ENCODE measurements around the gene PLCH1.

PLCH1 gene

GRCh38 chr3:155550391-155550790 is 194.5 kb downstream of the PLCH1 start:
- TF ChIP-seq CTCF (IDR thresholded peaks at IDR 0.05; ENCODE audit: low read depth, low read length), result no peak
- no peak overlapping the region for H3K4me3 ChIP-seq (ENCODE audit: low read depth, low read length)

DNA sequence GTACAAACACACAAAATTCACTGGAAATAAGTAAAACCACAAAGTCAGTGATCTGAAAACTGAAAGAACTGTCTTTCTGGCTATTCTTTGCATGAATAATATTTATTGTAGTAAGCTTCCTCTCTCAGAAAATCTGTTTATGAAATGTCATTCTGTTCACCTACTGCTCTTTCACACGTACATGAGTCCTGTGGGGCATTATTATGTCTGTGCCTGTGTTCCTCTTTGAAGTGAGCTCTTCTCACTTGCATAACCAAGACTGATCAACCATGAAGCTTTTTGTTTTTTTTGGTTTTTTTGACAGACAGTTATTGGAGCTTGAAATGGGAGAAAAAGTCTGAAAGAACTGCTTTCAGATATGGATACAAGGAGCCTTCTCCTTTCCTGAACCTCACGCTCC is 195.8 kb downstream of the PLCH1 start:
- no peak for TF ChIP-seq CTCF (IDR thresholded peaks at IDR 0.05; ENCODE audit: low read depth, low read length)
- no peak overlapping the region for H3K4me3 ChIP-seq (ENCODE audit: low read depth, low read length)

DNA sequence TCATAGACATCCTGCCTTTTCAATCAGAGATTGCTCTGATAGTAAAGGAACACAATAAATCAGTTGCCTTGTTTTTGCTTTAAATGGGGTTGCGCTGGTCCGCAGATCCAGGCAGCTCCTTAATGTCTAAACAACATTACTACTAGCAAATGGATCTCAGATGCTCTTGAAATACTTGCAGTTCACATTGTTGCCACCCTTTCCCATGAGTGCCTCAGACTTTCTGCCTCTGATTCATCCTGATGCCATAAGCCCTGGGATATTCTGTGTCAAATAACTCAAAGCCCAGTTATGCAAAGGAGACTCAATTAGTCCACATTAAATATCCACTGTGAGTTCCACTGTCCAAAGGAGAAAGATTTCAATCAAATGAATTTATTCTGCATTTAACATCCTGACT is 196.7 kb downstream of the PLCH1 start:
- no peak overlapping the region for H3K4me3 ChIP-seq (ENCODE audit: low read depth, low read length)
- no peak for TF ChIP-seq CTCF (IDR thresholded peaks at IDR 0.05; ENCODE audit: low read depth, low read length)

- no peak overlapping the region for H3K4me3 ChIP-seq (ENCODE audit: low read depth, low read length)
- TF ChIP-seq CTCF (IDR thresholded peaks at IDR 0.05; ENCODE audit: low read depth, low read length), result no peak
Observed at GRCh38 chr3:155535098-155535497, 209.8 kb downstream of the PLCH1 start.

GRCh38 chr3:155528579-155528978 is 216.3 kb downstream of the PLCH1 start:
- H3K4me3 ChIP-seq (ENCODE audit: low read depth, low read length), result no peak overlapping the region
- no peak for TF ChIP-seq CTCF (IDR thresholded peaks at IDR 0.05; ENCODE audit: low read depth, low read length)

DNA sequence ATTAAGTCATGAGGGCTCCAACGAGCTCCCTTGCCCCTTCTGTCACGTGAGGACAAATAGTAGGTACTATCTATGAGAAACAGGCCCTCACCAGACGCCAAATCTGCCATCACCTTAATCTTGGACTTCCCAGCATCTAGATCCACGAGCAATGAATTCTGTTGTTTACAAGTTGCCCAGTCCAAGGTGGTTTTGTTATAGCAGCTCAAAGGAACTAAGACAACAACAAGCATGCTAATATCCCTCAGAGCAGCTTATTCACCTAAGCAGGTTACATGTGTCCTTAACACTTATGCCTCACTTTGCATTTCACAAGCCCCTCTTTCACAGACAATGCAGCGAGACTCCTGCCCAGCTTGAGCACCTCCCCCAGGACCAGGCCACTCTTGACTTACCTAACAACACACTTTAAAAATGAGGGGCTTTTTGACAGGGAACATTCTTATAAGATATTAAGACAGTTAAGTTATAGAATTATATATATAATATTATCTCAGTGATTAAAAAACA is 219.5 kb downstream of the PLCH1 start:
- no peak for TF ChIP-seq CTCF (IDR thresholded peaks at IDR 0.05; ENCODE audit: low read depth, low read length)
- H3K4me3 ChIP-seq (ENCODE audit: low read depth, low read length), result no peak overlapping the region

- TF ChIP-seq CTCF (IDR thresholded peaks at IDR 0.05; ENCODE audit: low read depth, low read length), result no peak
- H3K4me3 ChIP-seq (ENCODE audit: low read depth, low read length), result no peak overlapping the region
Observed at GRCh38 chr3:155520463-155520862, 224.4 kb downstream of the PLCH1 start.

Data from WI38 (cell line).